ENCODE results near the gene PTCH1. TPM values are rescaled to one million over a fixed set of nuclear protein-coding genes. Genes with fewer than 3 reads are reported as not detected.

PTCH1 gene
- total and polyA plus RNA-seq, 4 donors: 3.1 to 31.1 (median 12.1) TPM

- H3K9me3 ChIP-seq (ENCODE audit: control insufficient read depth in 4 of 4, insufficient read depth in 3 of 4, low read length in 3 of 4): no peaks in the 10 kb centered on the region
- no peak overlapping the region for H3K4me3 ChIP-seq
- no peak overlapping the region for H3K9ac ChIP-seq (ENCODE audit: insufficient read depth in 1 of 2, low read length in 2 of 2)
- no peak for DNase-seq
- no peaks in the 10 kb centered on the region for H3K27me3 ChIP-seq (ENCODE audit: control insufficient read depth in 3 of 3, insufficient read depth in 3 of 3, low read length in 2 of 3)
- WGBS, 2 donors: 95 to 96% methylated on average over 7 of the region's 7 CpGs
- peaks cover 0 to 10% (median 4%) of the 10 kb centered on the region in 5 donors for H3K4me1 ChIP-seq (ENCODE audit: control insufficient read depth in 5 of 5, insufficient read depth in 5 of 5, low read length in 5 of 5)
- ATAC-seq (ENCODE audit: insufficient read depth, low FRiP score): no peak
- H3K36me3 ChIP-seq (ENCODE audit: control insufficient read depth in 4 of 4, insufficient read depth in 4 of 4, low read length in 4 of 4): no peaks in the 10 kb centered on the region
- TF ChIP-seq CTCF (IDR thresholded peaks at IDR 0.05; ENCODE audit: control extremely low read depth, extremely low read depth): no peak
- no peak overlapping the region for H3K27ac ChIP-seq (ENCODE audit: low read depth in 1 of 2, low read length in 1 of 2)
Observed at GRCh38 chr9:95436416-95436815, 80.4 kb downstream of the PTCH1 start.

- peaks cover 0 to 10% (median 4%) of the 10 kb centered on the region in 5 donors for H3K4me1 ChIP-seq (ENCODE audit: control insufficient read depth in 5 of 5, insufficient read depth in 5 of 5, low read length in 5 of 5)
- TF ChIP-seq CTCF (IDR thresholded peaks at IDR 0.05; ENCODE audit: control extremely low read depth, extremely low read depth): no peak
- 79 to 91% methylated on average over 6 of the region's 6 CpGs for WGBS, 2 donors
- no peaks in the 10 kb centered on the region for H3K36me3 ChIP-seq (ENCODE audit: control insufficient read depth in 4 of 4, insufficient read depth in 4 of 4, low read length in 4 of 4)
- no peak for ATAC-seq (ENCODE audit: insufficient read depth, low FRiP score)
- H3K9ac ChIP-seq (ENCODE audit: insufficient read depth in 1 of 2, low read length in 2 of 2): no peak overlapping the region
- H3K9me3 ChIP-seq (ENCODE audit: control insufficient read depth in 4 of 4, insufficient read depth in 3 of 4, low read length in 3 of 4): peaks cover 0 to 7% (median 1%) of the 10 kb centered on the region in 4 donors
- no peaks in the 10 kb centered on the region for H3K27me3 ChIP-seq (ENCODE audit: control insufficient read depth in 3 of 3, insufficient read depth in 3 of 3, low read length in 2 of 3)
- no peak for DNase-seq
- no peak overlapping the region for H3K4me3 ChIP-seq
- H3K27ac ChIP-seq (ENCODE audit: low read depth in 1 of 2, low read length in 1 of 2): no peak overlapping the region
Observed at GRCh38 chr9:95435074-95435728, 81.6 kb downstream of the PTCH1 start.

GRCh38 chr9:95434116-95435073 lies 82.4 kb downstream of the PTCH1 start:
- no peaks in the 10 kb centered on the region for H3K27me3 ChIP-seq (ENCODE audit: control insufficient read depth in 3 of 3, insufficient read depth in 3 of 3, low read length in 2 of 3)
- H3K9ac ChIP-seq (ENCODE audit: insufficient read depth in 1 of 2, low read length in 2 of 2): no peak overlapping the region
- TF ChIP-seq CTCF (IDR thresholded peaks at IDR 0.05; ENCODE audit: control extremely low read depth, extremely low read depth): no peak
- ATAC-seq (ENCODE audit: insufficient read depth, low FRiP score) (no peak), DNase-seq (no peak)
- H3K4me1 ChIP-seq (ENCODE audit: control insufficient read depth in 5 of 5, insufficient read depth in 5 of 5, low read length in 5 of 5): peaks cover 0 to 10% (median 4%) of the 10 kb centered on the region in 5 donors
- WGBS, 2 donors: 74 to 77% methylated on average over 25 of the region's 25 CpGs
- no peak overlapping the region for H3K27ac ChIP-seq (ENCODE audit: low read depth in 1 of 2, low read length in 1 of 2)
- H3K4me3 ChIP-seq: no peak overlapping the region
- peaks cover 0 to 12% (median 3%) of the 10 kb centered on the region in 4 donors for H3K9me3 ChIP-seq (ENCODE audit: control insufficient read depth in 4 of 4, insufficient read depth in 3 of 4, low read length in 3 of 4)
- no peaks in the 10 kb centered on the region for H3K36me3 ChIP-seq (ENCODE audit: control insufficient read depth in 4 of 4, insufficient read depth in 4 of 4, low read length in 4 of 4)
